ENCODE data around the gene SHLD2. TPM values are rescaled to one million over a fixed set of nuclear protein-coding genes. Genes with fewer than 3 reads are reported as not detected.
"Not testable (repeated sequence)": the region's sequence is repeated elsewhere in the genome, so short reads cannot be mapped to it uniquely, and the experiment has no call there.

SHLD2 gene, protein sequence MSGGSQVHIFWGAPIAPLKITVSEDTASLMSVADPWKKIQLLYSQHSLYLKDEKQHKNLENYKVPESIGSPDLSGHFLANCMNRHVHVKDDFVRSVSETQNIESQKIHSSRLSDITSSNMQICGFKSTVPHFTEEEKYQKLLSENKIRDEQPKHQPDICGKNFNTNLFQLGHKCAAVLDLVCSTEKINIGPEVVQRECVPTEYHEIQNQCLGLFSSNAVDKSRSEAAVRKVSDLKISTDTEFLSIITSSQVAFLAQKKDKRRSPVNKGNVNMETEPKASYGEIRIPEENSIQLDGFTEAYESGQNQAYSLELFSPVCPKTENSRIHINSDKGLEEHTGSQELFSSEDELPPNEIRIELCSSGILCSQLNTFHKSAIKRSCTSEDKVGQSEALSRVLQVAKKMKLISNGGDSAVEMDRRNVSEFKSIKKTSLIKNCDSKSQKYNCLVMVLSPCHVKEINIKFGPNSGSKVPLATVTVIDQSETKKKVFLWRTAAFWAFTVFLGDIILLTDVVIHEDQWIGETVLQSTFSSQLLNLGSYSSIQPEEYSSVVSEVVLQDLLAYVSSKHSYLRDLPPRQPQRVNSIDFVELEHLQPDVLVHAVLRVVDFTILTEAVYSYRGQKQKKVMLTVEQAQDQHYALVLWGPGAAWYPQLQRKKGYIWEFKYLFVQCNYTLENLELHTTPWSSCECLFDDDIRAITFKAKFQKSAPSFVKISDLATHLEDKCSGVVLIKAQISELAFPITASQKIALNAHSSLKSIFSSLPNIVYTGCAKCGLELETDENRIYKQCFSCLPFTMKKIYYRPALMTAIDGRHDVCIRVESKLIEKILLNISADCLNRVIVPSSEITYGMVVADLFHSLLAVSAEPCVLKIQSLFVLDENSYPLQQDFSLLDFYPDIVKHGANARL
- total RNA-seq: 40.9 TPM

DNA sequence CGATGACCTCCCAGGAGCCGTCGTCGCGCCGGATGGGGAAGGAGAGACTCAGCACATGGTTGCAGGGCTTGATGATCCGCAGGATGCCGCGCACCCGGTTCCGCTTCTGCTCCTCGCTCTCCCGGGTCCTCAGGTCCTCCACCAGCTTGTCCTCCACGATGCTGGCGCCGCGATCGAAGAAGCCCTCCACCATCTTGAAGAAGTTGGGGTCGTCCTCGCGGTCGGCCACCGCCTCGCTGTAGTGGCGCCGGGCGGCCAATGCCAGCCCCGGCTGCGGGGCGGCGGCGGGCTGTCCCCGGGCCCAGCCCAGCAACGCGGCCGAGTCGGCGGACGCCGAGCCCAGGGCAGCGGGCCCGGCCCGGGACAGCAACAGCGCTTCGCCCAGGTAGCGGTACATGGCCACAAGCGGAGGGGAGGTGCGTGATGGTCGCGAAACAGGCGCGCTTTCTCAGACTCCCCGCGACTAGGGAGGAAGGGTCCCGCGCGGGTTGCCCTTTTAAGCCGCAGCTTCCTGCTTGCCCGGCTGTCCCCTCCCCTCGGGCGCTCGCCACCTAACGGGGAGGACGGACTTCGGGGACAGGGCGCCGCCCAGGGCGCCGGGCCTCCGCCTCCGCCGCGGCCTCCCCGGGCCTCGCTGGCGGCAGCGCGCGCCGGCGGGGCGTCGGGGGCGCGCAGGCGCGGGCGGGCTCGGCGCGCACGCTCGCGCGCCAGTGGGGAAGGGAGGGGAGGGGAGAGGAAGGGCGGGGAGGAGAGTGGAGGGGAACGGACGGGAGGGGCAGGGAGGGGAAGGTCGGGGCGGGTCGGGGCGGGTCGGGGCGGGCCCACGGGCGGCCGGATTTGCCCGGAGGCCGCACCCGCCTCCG lies at the start of gene SHLD2, which contains the start of gene GLUD1:
SHLD2 (plus strand) TSS at position 834 of the 863 bp plus-strand sequence. CDS start 56,149 bp downstream, outside the sequence.
GLUD1 (minus strand) TSS at position 471 of the 863 bp plus-strand sequence; CDS start at position 397, 74 bp downstream.
- peak; percentile 95 for DNase-seq

DNA sequence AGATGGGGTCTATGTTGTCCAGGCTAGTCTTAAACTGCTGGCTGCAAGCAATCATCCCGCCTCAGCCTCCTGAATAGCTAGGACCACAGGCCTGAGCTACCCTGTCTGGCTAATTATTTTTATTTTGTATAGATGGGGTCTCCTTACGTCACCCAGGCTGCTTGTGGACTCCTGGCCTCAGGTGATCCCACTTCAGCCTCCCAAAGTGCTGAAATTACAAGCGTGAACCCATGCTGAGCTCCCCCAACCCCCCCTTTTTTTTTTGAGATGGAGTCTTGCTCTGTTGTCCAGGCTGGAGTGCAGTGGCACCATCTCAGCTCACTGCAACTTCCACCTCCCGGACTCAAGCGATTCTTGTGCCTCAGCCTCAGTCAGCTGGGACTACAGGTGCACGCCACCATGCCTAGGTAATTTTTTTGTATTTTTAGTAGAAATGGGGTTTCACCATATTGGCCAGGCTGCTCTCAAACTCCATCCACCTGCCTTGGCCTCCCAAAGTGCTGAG lies 49.5 kb upstream of the SHLD2 start:
- DNase-seq: no peak

DNA sequence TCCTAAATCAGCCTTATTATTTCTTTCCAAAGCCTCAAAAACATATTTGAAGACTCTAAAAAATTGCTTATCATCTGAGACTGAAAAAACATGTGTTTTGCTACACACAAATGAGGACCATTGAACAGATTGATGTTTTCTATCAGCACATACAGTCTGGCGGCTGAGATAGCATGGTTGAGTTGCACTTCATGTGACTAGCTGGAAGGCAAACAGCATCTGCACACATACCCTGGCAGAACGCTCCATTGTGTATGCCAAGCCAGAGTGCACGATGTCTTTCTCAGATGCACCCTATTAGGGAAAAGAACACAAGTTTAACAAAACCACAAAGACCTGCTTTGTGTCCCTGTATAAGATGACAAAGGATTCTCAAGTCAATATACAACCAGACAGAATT lies 41.9 kb upstream of the SHLD2 start:
- DNase-seq: peak; percentile 70

DNA sequence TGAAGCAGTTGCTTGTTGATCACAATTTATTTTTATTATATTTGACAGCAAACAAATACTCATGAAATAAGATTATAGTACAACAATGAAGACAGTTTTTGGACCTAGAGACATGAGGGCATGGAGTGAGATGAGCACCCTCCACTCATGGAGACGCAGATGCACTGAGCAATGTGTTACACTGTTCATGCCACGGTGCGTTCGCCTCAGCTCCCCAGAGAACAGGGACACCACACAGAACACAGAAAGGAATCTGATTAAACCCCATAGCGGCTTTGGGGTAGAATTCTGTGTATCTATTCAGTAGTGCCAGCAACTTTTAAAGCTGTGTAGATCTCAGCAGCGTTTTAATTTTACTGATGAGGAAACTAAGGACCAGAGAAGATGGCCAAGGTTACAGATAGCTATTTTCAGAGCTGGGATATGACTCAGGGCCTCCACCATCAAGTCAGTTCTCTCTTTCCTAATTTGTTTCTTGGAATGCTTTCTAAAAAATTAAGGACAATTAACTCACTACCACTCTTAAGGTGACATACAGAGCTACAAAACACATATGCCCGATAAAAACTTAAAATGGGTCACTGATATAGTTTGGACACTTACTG lies 41.3 kb upstream of the SHLD2 start:
- no peak for DNase-seq

DNA sequence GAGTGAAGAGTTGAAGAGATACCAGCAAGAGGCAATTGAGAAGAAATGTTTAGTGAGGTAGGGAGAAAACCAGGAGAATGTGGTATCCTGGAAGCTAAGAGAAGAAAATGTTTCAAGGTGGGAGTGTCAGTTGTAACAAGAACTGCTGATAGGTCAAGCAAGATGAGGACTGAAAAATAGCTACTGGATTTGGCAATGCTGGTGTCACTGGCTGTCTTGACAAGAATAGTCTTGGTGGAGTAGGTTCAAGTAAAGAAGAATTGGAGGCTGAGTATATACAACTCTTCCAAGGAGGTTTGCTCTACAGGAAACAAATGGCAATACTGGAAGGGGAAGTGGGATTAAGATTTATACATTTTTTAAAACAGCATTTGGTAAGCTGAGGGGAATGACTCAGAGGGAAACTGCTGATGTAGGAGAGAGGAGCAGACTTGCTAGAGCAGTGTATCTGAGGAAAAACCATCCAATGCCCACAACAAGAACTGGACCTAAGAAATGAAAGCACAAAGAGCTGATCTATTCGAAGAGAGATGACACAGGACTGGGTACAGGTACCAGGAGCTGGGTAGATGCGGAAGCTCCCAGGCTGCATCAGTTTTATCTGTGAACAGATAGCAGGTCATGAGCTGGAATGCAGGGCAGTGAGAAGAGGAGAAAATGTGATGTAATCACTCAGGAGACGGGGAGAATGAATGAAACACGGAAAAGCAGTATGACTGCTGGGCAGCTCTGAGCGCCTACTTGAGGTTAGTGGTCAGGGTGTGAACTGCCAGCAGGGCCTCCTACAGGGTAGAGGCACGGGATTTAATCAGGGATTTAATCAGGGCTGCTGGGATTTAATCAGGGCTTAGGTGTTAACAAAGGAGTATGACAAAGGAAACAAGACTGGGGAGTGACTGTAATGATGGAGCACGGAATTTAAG lies 40.4 kb upstream of the SHLD2 start:
- peak; percentile 9 for DNase-seq

DNA sequence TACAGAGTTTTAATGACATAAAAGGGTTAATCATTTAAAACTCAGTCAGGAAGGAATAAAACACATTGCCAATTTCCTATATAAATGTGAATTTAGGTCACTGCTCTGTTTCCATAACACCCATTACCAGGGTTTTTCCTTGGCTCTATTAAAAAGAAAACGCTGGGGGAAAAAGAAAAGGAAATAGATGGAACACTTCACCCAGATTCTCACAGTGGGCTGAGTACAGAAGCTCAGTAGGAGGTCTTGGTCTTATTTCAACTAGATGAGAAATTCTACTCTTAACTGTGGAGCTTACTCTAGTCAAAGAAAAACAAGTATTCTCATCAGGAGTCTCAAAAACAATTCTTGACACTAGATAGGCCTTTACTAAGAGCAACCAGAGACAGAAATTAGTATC lies 36.8 kb upstream of the SHLD2 start:
- DNase-seq: no peak

DNA sequence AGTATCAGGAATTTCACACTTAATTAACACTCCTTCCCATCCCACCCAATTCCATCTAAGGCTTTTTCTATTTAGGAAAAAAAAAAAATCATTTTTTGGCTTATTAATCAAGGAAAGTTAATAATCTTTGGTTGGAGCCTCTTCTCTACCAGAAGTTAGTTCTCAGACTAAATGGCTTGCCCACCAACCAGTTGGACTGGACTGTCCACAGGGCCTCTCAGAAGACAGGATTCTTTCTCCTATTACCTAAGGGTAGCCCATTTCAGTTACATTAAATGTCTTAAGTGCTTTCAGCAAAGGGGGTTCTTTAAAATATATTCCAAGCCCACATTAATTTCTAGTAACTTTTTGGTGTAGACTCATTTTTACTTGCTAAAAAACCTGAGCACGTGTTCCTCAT lies 35.6 kb upstream of the SHLD2 start:
- no peak for DNase-seq

DNA sequence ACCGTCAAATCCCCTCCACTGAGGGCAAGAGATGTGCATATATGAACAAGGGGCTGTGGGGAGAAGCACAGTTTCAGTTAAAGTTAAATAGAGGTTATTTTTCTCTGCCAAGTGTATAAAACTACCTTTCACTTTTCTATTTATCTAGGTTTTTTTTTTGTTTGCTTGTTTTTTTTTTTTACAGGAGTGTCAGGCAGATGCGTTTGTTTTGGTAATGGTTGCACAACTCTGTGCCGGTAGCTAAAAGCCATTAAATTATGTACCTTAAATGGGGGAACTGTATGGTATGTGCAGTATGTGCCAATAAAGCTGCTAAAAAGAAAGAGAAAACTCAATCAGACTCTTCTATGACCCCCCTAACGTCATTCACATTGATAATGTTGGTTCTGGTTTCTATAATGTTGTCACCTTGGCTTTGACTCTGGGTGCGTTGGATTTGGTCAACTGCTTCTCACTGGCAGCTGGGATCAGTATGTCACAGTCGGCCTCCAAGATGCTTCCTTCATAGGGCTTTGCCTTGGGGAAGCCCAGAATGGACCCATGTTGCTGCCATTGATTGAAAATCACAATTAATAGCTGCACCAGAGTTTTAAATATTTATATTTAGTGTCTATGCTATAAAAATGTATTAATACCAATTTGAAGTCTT lies 34.6 kb upstream of the SHLD2 start:
- DNase-seq: no peak

DNA sequence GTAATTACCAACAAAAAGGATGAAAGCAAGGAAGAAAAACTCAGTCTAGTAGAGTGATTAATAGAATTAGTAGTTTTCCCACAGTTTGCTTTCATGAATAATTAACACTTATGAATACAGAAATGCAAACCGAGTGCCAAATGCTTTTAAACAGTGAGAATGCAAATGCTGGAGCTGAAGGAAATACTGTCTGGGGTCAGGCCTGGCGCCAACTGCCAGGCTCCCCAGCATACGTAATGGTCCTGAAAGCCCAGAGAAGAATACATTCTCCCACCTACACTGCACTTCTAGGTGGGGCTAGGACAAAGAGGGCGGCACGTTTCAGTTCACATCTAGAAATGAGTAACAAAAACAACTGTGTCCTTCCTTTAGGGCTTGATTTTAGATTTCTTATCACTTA lies 30.4 kb upstream of the SHLD2 start:
- DNase-seq: no peak

DNA sequence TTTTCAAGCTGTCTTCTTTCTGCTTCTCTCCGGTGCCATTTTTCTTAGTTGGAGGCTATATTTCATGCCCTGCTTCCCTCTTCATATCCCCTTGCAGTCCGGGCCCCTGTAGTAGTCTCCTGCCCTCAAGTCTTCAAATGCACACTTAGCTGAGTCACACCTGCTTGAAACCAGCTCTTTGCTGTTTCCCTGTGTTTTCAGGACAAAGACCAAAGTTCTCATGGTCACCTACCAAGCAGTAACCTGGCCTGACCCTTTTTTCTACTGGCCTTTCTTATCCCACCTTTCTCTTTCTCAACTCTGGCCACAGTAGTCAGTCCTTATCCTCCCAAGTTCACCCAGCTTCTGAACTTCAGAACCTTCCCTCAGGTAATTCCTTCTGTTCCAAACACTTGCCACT lies 28.8 kb upstream of the SHLD2 start:
- no peak for DNase-seq

DNA sequence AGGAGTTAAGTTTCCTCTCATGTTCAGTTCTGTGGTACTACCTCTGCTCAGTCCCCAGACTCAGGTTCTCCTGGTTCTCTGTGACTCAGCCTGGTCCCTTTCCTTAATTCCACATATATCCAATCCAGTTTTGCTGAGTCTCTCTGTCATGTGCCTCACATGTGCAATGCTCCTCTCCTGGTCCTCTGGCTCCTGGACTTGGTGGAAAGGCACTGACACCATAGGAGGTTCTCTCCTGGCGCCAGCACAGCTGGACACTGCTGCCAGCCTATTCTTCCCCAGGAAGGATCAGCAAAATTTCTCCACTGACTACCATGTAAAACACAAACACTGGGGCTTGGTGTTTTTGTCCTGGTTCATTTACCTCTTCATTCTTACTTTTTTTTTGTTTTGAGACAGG lies 28.1 kb upstream of the SHLD2 start:
- DNase-seq: no peak

DNA sequence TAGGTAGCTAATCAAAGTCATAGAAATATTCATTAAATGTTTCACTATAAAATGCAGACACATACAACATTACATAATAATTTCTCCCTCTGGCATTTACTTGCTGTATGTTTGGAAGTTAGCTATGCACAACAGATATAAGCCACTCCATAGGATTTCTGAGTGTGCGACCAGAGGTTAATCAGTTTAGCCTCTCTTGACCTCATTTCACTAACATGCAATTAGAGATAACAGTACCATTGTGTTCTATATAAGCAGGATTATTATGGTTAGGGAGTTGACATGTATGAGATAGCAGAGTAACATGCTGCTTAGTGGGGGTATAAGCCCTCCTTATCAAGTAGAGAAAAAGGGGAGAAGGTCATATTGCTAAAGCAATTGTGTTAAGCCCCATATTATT lies 26.7 kb upstream of the SHLD2 start:
- no peak for DNase-seq

DNA sequence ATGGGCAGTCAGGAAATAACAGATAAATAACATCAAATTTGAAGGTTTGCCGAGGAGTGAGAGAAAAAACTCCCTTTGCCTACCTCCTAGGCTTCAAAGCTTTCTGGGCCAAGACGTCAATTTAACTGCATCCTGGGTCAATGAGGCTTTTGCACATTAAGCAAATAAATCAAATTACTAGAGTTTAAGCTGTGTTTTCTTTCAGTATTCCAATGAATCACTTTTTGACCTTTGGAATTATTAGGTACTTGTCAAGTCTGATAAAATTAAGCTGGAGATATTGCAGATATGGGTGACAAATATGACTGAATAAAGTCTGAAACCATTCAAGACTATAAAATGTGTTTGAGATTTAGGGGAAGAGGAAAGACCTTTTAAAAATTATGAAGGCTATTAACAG lies 22.6 kb upstream of the SHLD2 start:
- DNase-seq: no peak

DNA sequence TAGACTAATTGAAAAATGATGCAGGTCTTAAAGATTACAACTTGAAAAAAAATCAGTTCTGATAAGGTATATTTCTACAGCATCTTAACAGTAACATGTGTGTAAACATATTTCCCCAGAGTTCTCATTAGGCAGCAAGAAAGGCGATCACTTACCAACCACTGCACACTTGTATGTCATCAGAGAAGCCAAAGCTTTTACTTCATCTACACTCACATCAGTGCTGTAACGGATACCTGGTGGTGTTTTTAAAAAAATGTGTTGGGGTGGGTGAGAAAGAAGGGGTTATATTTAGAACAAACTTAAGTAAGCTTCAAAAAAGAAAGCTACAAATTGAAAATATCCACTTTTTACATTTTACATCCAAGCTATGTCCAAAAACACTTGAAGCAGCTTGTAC lies 18.6 kb upstream of the SHLD2 start:
- DNase-seq: not testable (repeated sequence)

DNA sequence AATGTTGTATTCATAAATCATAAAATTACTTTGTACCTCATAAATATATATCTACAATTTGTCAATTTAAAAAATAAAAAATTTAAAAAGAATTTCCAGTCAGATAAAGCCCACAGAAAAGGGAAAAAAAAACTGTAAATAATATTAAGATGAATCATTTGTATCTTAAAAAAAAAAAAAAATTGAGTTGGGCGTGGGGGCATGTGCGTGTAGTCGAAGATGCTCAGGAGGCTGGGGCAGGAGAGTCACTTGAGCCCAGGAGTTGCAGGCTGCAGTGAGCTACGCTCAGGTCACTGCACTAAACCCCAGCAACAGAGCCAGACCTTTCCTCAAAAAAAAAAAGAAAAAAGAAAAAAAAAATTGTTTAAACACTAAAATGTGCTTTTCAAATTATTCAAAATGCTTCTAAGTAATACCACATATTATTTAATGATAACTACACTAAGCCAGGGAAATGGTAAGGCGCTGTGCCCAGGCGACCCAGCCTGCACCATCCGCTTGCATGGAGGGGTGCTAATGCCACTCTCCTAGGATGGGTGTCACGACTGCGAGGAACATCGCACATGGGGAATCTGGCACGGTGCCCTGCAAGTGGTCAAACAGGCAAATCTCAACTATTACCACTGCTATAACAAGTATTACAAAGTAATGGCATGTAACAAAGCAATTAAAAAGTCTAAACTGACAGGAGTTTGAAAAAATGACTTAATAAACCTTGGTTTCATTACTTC lies 15.7 kb upstream of the SHLD2 start:
- no peak for DNase-seq

DNA sequence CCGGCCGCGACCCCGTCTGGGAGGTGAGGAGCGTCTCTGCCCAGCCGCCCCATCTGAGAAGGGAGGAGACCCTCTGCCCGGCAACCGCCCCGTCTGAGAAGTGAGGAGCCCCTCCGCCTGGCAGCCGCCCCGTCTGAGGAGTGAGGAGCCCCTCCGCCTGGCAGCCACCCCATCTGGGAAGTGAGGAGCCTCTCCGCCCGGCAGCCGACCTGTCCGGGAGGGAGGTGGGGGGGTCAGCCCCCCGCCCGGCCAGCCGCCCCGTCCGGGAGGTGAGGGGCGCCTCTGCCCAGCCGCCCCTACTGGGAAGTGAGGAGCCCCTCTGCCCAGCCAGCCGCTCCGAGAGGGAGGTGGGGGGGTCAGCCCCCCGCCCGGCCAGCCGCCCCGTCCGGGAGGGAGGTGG lies 14.4 kb upstream of the SHLD2 start:
- DNase-seq: not testable (repeated sequence)

DNA sequence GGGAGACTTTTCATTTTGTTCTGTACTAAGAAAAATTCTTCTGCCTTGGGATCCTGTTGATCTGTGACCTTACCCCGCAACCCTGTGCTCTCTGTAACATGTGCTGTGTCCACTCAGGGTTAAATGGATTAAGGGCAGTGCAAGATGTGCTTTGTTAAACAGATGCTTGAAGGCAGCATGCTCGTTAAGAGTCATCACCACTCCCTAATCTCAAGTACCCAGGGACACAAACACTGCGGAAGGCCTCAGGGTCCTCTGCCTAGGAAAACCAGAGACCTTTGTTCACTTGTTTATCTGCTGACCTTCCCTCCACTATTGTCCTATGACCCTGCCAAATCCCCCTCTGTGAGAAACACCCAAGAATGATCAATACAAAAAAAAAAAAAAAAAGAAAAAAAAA lies 13.4 kb upstream of the SHLD2 start:
- DNase-seq: not testable (repeated sequence)

DNA sequence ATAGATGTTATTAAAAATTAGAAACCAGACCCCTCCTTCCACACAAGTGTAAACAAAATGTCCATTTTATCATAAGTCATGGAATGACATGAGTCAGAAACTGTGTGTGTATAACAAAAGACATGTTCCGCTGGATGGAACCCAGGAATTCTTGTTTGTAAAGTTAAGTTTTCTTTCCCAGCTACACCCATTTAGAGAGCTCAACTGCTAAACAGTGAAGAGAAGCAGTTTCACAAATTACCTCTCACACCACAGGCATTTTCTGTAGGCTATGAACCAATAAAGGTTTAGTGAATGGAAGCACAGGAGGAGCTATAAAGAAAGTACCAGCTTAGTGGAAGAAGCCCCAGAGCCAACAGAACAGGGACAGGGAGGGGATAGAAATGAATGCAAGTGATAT lies 12.8 kb upstream of the SHLD2 start:
- peak; percentile 43 for DNase-seq
